ENCODE data around the gene MAN2B1.
"Not testable (repeated sequence)": the region's sequence is repeated elsewhere in the genome, so short reads cannot be mapped to it uniquely, and the experiment has no call there.

The MAN2B1 gene

DNA sequence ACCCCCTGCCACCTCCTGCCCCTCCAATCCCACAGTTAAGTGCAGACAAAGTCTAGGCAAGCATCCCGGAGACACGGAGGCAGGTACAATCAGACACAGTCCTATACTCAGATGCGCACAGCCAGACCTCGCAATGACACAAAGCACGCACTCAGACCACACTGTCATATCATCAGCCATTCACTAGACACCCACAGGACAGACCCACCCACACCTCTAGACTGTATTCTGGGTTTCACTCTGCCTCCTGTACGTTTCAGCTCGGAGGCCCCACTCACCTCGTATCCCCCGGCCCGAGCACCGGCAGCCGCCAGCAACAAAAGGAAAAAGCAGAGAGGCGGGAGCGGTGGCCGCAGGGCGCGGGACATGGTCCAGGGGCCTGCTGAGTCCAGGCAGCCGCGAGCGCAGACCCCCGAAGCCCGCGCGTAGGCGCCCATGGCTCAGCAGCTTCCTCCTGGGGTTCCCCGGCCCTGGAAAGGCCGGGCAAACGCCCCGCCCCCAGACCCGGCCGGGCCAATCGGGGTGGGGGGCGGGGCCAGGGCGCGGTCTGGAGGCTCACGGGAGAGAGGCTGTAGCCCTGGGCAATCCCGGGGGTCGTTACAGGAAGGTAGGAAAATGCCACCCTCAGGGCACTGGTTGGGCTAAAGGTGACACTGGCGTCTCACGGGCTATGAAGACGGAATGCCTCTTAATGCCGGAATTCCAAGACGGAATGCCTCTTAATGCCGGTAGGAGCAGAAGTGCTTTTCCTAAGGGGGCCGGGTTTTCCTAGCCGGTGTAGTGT lies at the start of gene MAN2B1, which contains the start of gene WDR83:
MAN2B1 (minus strand) TSS at position 478 of the 784 bp plus-strand sequence; CDS start at position 437, 41 bp downstream.
WDR83 (plus strand) TSS at position 543 of the 784 bp plus-strand sequence. CDS start 2,984 bp downstream, outside the sequence.
- peak; percentile 78 to 85 for DNase-seq

DNA sequence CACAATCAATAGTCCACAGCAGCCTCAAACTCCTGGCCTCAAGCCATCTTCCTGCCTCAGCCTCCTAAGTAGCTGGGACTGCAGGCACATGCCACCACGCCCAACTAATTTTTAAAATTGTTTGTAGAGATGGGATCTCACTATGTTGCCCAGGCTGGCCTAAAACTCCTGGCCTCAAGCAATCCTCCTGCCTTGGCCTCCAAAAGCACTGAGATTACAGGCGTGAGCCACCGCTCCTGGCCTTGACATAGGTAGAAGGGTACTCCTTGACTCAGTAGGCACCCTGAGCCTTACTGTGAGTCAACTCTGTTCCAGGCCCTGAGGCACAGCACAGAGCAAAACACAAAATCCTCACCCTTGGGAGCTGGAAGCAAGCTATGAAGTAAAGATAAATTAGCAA lies 49.4 kb upstream of the MAN2B1 start:
- DNase-seq: no peak

DNA sequence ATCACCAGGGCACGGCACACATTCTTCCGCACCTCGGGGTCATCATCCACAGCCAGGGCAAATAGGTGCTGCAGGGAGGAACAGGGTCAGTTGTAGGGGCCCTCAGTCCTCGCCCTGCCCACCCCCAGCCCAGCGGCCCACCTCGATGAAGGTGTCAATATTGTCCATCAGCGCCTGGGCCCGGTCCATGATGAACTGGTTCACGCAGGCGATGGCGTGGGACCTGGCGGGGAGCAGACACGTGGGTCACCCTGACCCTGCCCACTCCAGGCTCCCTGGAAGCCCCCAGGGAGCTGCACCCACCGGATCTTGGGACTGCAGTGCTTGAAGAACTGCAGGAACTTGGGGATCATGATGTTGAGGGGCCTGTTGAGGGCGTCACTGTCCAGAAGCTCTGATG lies 48.6 kb upstream of the MAN2B1 start:
- DNase-seq: no peak

- not testable (repeated sequence) for DNase-seq
Observed at GRCh38 chr19:12713304-12713703, 46.8 kb upstream of the MAN2B1 start.

DNA sequence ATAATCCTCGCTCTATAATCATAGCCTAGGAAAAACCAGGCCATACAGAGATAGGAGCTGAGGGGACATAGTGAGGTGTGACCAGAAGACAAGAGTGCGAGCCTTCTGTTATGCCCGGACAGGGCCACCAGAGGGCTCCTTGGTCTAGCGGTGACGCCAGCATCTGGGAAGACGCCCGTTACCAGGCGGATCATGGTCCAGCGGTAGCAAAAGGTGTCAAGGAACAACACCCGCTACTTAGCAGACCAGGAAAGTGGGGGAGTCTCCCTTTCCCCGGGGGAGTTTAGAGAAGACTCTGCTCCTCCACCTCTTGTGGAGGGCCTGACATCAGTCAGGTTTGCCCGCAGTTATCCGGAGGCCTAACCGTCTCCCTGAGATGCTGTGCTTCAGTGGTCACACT lies 45.5 kb upstream of the MAN2B1 start:
- not testable (repeated sequence) for DNase-seq

DNA sequence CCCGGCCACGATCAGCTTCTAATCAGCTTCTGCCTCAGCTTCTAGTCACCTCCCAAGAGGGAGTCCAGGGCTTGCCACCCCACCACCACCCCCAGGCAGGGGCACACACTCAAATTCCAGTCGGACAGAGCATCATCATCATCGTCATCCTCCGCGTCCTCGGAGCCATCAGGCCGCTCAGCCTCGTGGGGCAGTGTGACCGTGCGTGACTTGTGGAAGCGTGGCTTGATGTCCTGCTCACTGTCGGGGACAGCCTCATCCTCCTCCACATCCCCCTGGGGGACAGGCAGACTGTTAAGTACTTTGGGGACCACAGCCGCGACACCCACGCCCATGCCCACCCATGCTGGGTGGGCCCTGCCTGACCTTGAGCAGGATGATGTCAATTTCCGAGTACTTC lies 44.6 kb upstream of the MAN2B1 start:
- no peak for DNase-seq

- DNase-seq: no peak
Observed at GRCh38 chr19:12708641-12709040, 42.1 kb upstream of the MAN2B1 start.

GRCh38 chr19:12706332-12706718 lies 39.8 kb upstream of the MAN2B1 start:
- DNase-seq: no peak

DNA sequence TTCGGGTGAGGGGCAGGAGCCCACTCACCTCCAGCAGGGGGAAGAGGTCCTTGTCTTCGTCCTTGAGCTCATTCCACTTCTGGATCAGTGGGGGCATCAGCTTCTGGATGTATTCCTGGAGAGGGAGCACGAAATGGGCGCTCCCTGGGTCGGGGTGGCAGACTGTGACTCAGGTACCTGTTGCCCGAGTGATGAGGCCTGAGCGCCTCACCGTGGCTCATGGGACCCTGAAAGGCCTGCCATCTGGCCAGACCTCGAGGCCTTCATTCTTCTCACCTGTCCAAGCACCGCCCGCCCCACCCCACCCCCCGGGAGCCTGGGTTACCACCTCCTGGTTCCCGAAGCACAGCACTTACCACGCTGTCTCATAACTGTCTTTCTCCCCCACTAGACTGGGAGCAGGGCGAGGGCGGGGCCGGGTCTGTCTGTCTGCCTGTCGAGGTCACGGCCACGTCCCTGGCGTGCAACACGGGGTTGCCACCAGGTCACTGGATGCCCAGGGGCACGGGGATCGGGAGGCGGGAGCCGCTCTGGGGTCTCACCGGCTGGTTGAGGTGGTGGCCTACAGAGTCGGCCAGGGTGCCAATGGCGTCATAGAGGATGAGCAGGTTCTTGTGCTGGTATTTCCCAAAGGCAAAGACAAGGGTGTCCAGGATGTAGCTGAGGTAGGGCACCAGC lies 39.3 kb upstream of the MAN2B1 start:
- no peak for DNase-seq

DNA sequence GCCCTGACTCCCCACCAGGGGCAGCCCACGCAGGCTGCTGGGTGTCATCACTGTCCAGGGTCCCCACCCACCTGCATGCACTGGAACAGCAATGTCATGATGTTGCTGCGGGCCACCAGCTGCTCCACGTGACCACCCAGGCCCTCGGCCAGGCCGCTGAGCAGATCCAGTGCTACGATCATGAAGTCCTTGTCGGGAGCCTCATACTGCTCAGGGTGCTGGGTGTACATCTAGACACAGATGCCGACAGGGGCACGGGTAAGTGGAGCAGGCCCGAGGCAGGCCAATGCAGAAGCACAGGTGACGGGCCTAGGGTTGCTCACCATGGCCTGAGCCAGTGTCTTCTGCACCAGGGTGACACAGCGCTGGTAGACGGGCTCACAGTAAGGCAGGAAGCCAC lies 38.6 kb upstream of the MAN2B1 start:
- DNase-seq: no peak

GRCh38 chr19:12703046-12703445 lies 36.5 kb upstream of the MAN2B1 start:
- DNase-seq: no peak

GRCh38 chr19:12701596-12702282 lies 35.2 kb upstream of the MAN2B1 start:
- no peak for DNase-seq

DNA sequence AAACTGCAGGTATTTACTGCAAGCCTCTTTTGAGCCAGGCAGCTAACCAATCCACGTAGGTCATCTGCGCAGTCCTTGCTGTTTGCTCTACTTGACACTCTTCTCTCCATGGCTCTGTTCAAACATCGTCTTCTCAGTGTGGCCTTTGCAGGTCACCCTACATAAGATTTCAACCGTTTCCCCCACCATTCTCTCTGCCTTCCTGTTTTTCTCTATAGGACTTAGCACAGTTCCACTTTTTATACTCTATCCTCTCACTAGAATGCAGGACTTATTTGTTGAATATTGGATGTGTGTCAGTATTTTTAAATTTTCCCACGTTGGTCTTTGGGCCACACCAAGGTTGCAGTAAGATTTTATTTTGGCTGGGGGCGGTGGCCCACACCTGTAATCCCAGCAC lies 31.6 kb upstream of the MAN2B1 start:
- DNase-seq: no peak

GRCh38 chr19:12697425-12697824 lies 30.9 kb upstream of the MAN2B1 start:
- not testable (repeated sequence) for DNase-seq

GRCh38 chr19:12696366-12697335 lies 30.1 kb upstream of the MAN2B1 start, which contains the start of gene FBXW9:
Gene FBXW9 (minus strand): TSS chr19:12696631. CDS start chr19:12696581, 50 bp downstream.
- DNase-seq: peak; percentile 95 to 98

GRCh38 chr19:12695997-12696365 lies 29.4 kb upstream of the MAN2B1 start:
- DNase-seq: peak in 1 of 2 experiments; percentile 17

- no peak for DNase-seq
Observed at GRCh38 chr19:12695514-12695913, 29.0 kb upstream of the MAN2B1 start.

GRCh38 chr19:12695096-12695495 lies 28.6 kb upstream of the MAN2B1 start:
- DNase-seq: no peak

- no peak for DNase-seq
Observed at GRCh38 chr19:12694641-12695040, 28.1 kb upstream of the MAN2B1 start.

GRCh38 chr19:12692960-12693359 lies 26.4 kb upstream of the MAN2B1 start:
- DNase-seq: no peak

DNA sequence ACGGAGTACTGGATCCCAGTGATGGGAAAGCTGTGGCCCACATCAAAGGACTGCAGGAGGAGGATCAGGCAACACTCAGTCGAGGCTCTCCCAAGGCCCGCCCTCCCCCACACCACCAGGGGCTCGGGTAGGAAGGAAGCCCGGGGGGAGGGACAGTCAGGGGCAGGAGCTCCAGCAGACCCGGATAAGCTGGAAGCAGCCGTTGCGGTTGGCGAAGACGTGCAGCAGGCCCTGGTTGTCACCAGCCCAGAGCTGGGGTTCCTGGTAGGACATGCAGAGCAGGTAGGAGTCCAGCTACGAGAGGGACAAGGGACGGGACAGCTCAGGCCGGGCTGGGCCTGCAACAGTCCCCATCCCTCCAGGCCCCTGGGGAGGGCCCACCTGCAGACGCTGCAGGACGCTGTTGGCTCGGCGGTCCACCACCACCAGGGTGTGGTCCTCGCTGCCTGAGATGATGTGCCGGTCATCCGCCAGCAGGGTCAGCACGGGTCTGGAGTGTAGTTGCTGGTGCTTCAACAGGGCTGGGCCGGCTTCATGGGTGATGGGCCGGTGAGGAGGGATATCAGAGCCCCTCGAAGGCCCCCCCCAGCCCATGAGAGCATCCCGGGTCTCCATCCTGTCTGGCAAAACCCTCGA lies 23.2 kb upstream of the MAN2B1 start:
- no peak for DNase-seq

DNA sequence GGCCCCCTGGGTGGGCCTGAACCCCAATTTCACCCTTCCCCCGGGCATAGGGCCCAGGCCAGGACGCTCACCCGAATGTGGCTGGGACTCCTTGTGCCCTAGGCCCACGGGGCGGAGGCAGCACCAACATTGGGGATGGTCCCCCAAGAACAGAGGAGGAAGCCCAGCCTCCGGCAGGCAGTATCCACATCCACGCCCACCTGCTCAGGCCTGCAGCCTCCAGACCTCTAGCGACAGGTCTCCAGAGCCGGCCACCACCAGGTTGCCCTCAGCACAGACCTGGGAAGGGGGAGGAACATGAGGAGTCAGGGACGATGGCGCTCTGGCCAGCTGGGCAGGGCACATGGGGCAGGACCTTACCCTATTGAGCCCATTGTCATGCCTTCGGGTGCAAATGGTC lies 22.5 kb upstream of the MAN2B1 start:
- no peak for DNase-seq

All from stimulated activated CD4-positive, alpha-beta T cell treated with anti-CD3 and anti-CD28 coated beads, Interleukin-4, amount 100 ng/mL, for 4 hours (primary cell).